ENCODE results near the gene CEACAM19. TPM values are rescaled to one million over a fixed set of nuclear protein-coding genes. Genes with fewer than 3 reads are reported as not detected.
"Not testable (repeated sequence)": the region's sequence is repeated elsewhere in the genome, so short reads cannot be mapped to it uniquely, and the experiment has no call there.

CEACAM19 gene
- total RNA-seq, 1 donor from 2014 or later: not detected

DNA sequence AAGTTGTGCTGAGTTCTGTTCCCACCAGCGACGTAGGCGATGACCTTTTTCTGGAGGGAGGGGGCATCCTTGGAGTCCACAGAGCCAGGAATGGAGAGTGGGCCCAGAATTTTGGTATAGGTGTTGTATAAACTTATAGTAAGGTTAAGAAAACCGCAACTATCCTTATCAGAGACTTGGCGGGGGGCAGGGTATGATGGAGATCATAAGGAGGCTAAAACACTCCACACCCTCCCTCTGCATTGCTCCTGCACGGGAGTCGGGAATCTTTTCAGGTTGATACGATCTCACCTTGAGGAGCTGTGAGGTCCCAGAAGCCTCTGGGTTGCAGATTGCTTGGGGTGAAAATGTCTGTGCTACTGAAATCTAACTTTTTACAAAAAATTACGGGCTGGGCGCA, 6.3 kb upstream of the CEACAM19 start:
- peaks cover 8% of the 10 kb centered on the region for H3K27me3 Mint-ChIP-seq
- H3K9me3 Mint-ChIP-seq: no peaks in the 10 kb centered on the region
- DNase-seq (no peak), ATAC-seq (ENCODE audit: low read depth) (no peak)
- no peak overlapping the region for H3K4me3 Mint-ChIP-seq
- no peaks in the 10 kb centered on the region for H3K36me3 Mint-ChIP-seq (ENCODE audit: low read depth)
- ChIA-PET POLR2A (no interaction called here), CTCF (no interaction called here)
- TF ChIP-seq, protein P1, sequence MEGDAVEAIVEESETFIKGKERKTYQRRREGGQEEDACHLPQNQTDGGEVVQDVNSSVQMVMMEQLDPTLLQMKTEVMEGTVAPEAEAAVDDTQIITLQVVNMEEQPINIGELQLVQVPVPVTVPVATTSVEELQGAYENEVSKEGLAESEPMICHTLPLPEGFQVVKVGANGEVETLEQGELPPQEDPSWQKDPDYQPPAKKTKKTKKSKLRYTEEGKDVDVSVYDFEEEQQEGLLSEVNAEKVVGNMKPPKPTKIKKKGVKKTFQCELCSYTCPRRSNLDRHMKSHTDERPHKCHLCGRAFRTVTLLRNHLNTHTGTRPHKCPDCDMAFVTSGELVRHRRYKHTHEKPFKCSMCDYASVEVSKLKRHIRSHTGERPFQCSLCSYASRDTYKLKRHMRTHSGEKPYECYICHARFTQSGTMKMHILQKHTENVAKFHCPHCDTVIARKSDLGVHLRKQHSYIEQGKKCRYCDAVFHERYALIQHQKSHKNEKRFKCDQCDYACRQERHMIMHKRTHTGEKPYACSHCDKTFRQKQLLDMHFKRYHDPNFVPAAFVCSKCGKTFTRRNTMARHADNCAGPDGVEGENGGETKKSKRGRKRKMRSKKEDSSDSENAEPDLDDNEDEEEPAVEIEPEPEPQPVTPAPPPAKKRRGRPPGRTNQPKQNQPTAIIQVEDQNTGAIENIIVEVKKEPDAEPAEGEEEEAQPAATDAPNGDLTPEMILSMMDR (IDR thresholded peaks at IDR 0.05): no peak
- H3K27ac Mint-ChIP-seq: no peak overlapping the region
- no peaks in the 10 kb centered on the region for H3K4me1 Mint-ChIP-seq
- intact Hi-C loops (cut with micrococcal nuclease): no loop called here

DNA sequence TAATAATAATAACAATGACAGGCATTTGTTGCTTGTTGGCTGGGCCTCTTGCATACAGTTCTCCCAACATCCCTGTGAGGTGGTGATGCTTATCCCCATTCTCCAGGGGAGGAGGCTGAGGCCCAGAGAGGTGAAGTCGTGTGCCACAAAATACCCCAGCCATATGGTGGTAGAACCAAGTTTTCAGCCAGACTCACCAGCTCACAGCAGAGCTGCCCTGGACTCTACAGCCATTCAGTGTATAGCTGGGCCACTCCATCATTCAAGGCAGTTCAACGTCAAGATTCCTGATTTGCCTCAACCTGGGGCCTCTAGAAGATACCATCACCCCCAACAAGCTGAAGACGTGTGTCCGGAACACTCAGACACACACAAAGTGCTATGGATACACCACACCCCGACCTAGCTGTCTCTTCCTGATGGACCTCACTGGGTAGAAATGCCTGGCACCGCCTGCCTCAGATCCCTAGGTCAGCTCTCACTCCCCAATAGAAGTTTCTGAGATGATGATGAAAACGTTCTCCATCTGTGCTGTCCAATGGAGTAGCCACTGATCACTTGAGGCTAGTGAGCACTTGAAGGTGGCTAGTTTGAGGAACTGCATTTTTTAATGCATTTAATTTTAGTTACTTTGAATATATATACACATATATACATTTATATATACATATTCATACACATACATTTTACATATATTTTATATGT, 4.3 kb upstream of the CEACAM19 start:
- Mint-ChIP-seq H3K4me3 (no peak overlapping the region), H3K4me1 (no peaks in the 10 kb centered on the region), H3K27ac (no peak overlapping the region), H3K27me3 (peaks cover 8% of the 10 kb centered on the region), H3K9me3 (no peaks in the 10 kb centered on the region), H3K36me3 (ENCODE audit: low read depth) (no peaks in the 10 kb centered on the region)
- no peak for DNase-seq
- intact Hi-C loops (cut with micrococcal nuclease): no loop called here
- CTCF ChIA-PET: interaction anchor here (0.9 kb wide), 1 partner anchor 13 kb away, joined by 4 read pairs; no protein-coding TSS in a partner anchor
- POLR2A ChIA-PET: no interaction called here
- no peak for ATAC-seq (ENCODE audit: low read depth)
- TF ChIP-seq, protein P1 (IDR thresholded peaks at IDR 0.05): no peak

DNA sequence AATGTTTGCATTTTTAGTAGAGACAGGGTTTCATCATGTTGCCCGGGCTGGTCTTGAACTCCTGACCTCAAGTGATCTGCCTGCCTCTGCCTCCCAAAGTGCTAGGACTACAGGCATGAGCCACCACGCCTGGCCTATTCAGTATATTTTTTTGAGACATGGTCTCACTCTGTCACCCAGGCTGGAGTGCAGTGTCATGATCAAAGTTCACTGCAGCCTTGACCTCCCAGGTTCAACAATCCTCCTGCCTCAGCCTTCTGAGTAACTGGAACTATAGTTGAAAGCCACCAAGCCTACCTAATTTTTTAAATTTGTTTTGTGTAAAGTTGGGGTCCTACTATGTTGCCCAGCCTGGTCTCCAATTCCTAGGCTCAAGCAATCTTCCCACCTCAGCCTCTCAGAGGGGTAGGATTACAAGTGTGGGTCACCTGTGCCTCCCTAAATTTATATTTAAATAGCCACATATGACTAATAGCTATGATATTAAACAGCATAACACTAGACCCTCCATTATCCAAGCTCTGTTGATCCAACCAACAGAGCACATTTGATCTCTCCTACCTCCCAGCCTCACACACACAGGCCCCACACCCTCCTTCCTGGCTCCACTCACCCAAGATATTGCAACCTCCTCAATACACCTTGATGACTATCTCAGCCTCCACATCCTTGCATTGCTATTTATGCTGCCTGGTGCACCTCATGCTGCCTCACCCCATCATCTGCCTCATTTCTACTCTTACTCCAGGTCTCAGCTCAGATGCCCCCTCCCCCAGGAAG, 2.1 kb upstream of the CEACAM19 start:
- POLR2A ChIA-PET: no interaction called here
- Mint-ChIP-seq H3K27ac (no peak overlapping the region), H3K4me3 (no peak overlapping the region), H3K36me3 (ENCODE audit: low read depth) (no peaks in the 10 kb centered on the region), H3K9me3 (peaks cover 3% of the 10 kb centered on the region), H3K4me1 (no peaks in the 10 kb centered on the region), H3K27me3 (peaks cover 6% of the 10 kb centered on the region)
- CTCF ChIA-PET: interaction anchor here (0.5 kb wide), 1 partner anchor 55 kb away, joined by 3 read pairs; no protein-coding TSS in a partner anchor
- ATAC-seq (ENCODE audit: low read depth) (no peak), DNase-seq (no peak)
- intact Hi-C loops (cut with micrococcal nuclease): no loop called here
- TF ChIP-seq, protein P1 (IDR thresholded peaks at IDR 0.05): no peak

DNA sequence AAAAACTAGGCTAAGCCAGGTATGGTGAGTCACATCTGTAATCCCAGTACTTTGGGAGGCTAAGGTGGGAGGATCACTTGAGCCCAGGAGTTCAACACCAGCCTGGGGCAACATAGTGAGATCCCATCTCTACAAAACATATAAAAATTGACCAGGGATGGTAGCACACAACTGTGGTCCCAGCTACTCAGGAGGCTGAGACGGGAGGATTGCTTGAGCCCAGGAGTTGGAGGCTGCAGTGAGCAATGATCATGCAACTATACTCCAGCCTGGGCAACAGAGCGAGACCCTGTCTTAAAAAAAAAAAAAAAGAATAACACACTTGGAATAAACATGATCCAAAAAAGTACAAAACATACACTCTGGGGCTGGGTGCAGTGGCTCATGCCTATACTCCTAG, 1.3 kb upstream of the CEACAM19 start:
- H3K4me3 Mint-ChIP-seq; H3K36me3 Mint-ChIP-seq (ENCODE audit: low read depth); POLR2A ChIA-PET; H3K27me3 Mint-ChIP-seq; H3K4me1 Mint-ChIP-seq; CTCF ChIA-PET; H3K9me3 Mint-ChIP-seq; ATAC-seq (ENCODE audit: low read depth); intact Hi-C loops (cut with micrococcal nuclease); DNase-seq; H3K27ac Mint-ChIP-seq: not testable (repeated sequence)

DNA sequence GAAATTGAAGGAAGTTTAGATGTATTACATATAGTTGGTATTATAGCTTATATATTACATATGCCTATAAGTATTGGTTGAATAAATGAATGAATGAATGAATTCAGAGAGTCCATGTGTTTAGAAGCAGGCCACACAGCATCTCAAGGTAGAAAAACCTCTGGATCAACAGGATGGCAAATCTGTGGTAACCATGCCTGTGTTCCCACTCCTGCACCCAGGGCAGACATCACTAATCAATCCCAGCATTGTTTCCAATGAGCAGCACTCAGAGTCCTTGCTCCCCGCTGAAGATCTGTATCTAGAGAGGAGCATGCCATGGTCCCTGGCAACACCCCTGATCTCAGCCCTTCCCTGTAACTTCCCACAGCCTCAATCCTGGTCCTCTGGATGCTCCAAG, 944 bp downstream of the CEACAM19 start:
- peaks cover 6% of the 10 kb centered on the region for H3K27me3 Mint-ChIP-seq
- H3K4me3 Mint-ChIP-seq: no peak overlapping the region
- TF ChIP-seq, protein P1 (IDR thresholded peaks at IDR 0.05): no peak
- no peaks in the 10 kb centered on the region for H3K4me1 Mint-ChIP-seq
- no peaks in the 10 kb centered on the region for H3K36me3 Mint-ChIP-seq (ENCODE audit: low read depth)
- intact Hi-C loops (cut with micrococcal nuclease): no loop called here
- peaks cover 3% of the 10 kb centered on the region for H3K9me3 Mint-ChIP-seq
- no peak overlapping the region for H3K27ac Mint-ChIP-seq
- CTCF ChIA-PET: no interaction called here
- ATAC-seq (ENCODE audit: low read depth) (no peak), DNase-seq (no peak)
- POLR2A ChIA-PET: no interaction called here
